ENCODE measurements around the gene CALN1.
"Not testable (repeated sequence)": the region's sequence is repeated elsewhere in the genome, so short reads cannot be mapped to it uniquely, and the experiment has no call there.

The CALN1 gene

DNA sequence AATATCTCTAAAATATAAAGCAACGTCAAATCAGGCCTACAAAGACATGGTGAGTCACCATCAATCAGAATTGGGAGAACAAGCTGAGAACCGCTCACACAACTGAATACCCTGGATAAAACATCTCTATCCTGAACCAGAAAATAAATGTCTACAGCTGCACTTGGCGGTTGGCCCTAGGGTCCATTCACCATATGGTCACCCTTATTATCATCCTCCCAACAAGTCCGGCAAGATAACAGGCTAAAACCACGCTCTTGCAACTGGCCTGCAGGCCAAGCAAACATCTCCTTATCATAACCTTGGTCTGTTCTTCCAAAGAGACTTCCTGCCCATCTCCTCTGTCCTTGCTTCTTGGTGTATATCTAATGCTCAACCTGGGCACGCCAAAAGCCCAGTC lies 310.7 kb downstream of the CALN1 start:
- DNase-seq (ENCODE audit: low read depth in 2 of 2, low spot score in 1 of 2): no peak

DNA sequence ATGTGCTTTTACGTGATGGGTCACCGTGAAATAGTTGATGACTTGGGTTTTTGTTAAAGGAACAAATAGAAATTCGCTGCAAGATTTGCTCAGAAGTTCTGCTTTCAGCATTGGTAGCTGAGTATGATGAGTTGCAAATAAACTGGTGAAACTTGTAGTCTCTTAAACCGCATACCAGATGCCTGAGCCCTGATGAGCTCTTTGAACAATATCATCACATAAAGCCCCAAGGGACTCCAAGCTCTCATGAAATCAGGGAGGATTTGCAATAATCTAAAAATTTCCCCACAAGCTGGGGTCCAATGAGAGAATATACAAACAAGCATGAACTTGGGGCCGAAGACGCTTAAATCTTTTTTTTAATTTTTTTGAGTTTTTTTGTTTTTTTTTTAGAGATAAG lies 312.4 kb downstream of the CALN1 start:
- no peak for DNase-seq (ENCODE audit: low read depth in 2 of 2, low spot score in 1 of 2)

DNA sequence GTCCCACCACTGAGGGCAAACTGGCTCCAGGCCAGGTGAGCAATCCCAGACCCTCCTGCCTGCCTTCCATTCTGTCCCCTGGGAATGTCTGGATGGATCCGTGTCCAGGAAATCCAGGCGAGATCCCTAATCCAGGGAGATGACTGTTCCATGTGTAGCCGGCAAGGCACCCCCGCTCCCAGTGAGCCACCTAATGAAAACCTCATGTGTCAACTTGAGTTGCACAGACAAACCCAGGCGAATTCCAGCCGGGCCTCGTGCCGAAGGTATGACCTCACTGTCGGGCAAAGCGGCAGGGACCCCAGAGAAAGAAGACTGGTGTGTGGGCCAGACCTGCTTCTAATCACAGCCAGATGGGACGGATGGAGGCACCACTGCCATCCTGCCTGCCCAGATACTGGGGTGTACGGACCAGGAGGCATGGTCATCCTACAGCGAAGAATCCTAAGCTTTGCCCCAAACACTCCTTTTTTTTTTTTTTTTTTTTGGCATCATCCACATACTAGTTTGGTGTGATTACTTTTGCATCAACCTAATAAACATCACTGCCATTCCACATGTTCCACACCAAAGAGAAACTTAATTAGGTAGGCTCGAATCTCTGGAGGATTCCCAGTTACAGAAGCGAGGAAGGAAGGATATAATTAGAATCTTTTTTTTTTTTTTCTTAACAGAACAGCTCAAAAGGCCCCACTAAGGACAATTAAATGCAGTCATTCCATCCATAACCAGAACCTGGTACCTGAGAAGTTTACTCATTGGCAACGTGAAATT lies 313.1 kb downstream of the CALN1 start:
- DNase-seq (ENCODE audit: low read depth in 2 of 2, low spot score in 1 of 2): no peak

DNA sequence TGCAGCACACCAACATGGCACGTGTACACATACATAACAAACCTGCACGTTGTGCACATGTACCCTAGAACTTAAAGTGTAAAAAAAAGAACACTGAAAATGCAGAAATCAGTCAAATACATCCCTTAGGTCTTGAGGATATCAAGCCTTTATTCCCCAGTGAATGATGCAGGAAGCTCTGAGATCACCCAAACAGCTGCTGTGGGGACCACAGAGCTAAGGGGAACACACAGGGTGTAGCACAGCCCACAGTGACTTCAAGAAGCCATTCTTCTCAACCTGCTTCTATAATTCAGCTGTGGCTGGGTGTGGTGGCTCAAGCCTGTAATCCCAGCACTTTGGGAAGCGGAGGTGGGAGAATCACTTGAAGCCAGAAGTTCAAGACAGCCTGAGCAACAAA lies 314.9 kb downstream of the CALN1 start:
- no peak for DNase-seq (ENCODE audit: low read depth in 2 of 2, low spot score in 1 of 2)

DNA sequence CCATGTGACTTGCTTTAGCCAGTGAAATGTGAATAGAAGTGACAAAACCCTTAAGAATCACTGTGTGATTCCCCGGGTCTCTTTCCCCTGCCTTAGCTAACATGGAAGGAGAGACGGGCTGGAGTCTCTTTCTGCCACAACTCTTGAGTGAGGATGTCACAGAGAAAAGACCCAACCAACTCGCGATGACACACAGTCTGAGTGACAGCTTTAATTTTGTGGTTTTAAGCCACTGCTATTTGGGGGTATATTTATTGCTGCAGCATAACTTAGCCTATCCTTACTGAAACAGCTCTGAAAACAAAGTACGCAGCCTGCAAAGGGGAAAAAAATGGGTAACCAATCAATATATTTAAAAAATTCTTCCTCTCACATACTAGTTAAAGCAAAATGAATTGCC lies 319.4 kb downstream of the CALN1 start:
- DNase-seq (ENCODE audit: low read depth in 2 of 2, low spot score in 1 of 2): no peak

DNA sequence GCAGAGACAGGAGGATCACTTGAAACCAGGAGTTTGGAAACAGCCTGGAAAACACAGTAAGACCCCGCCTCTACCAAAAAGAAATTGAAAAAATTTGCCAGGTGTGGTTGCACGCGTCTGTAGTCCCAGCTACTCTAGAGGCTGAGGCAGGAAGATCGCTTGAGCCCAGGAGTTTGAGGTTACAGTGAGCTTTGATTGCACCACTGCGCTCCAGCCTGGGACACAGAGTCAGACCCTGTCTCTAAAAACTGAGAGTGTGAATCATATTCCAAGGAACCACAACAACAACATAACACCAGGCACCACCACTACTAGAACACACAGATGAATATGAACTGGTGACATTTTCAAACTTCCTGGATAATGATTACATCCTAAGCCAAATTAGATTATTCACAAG lies 324.2 kb downstream of the CALN1 start:
- no peak for DNase-seq (ENCODE audit: low read depth in 2 of 2, low spot score in 1 of 2)

DNA sequence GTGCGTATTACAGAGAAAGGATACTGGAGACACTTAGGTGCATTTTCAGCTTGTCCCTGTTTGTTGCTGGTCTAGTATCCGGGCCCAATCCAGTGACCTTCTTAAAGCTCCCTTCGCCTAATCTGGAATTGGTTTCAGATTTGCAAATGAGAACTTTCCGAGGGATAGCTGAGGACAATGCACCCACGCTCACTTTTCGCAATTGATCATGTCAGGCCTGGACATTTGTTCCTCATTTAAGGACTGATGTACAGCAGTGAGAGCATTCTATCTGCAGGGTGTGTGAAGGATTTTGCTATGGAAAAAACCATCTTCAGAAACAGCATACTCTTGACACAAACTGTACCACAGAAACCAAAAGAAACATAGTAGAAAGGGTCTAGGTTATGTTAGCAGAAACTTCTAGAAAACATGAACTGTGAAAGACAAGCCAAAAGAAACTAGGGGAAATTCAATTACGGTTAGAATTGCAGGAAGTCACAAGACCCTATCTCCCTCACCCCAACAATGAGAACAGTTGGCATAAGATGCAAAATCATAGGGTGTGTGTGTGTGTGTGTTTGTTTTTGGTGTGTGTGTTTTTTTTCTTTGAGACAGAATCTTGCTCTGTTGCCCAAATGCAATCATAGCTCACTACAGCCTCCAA lies 331.1 kb downstream of the CALN1 start:
- DNase-seq (ENCODE audit: low read depth in 2 of 2, low spot score in 1 of 2): no peak

DNA sequence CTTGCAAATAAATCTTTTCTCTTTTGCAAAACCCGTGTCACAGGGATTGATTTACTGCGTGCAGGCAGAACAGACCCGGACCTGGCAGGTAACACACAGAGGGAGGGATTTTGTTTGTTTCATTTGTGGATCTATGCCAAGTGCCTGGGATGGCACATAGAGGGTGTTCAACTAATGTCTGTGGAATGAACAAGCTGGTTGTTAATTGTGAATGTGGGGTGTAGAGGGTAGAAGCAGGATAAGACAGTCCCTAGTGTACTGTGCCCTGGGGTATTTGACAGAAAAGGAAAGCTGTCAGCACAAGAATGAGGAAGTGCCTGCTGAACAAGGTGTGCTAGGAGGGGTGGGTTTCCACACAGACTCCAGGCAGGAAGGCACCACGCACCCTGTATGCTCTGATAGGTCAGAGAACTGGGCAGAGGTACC lies 331.8 kb downstream of the CALN1 start:
- no peak for DNase-seq (ENCODE audit: low read depth in 2 of 2, low spot score in 1 of 2)

DNA sequence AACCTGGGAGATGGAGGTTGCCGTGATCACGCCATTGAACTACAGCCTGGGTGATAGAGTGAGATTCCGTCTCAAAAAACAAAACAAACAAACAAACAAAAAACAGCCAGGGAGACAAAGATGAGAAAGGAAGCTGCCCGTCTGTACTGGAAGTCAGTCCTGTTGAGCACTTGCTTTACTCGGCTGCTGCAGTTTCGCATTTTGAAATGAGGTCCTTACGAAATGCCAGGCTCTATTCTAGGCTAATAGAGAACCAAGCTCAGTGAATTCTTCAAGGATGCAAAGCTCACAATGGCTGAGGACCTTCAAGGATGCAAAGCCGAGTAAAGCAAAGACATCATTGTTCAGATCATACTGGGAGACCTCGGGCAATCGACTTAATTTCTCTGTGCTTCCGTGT lies 333.3 kb downstream of the CALN1 start:
- no peak for DNase-seq (ENCODE audit: low read depth in 2 of 2, low spot score in 1 of 2)

DNA sequence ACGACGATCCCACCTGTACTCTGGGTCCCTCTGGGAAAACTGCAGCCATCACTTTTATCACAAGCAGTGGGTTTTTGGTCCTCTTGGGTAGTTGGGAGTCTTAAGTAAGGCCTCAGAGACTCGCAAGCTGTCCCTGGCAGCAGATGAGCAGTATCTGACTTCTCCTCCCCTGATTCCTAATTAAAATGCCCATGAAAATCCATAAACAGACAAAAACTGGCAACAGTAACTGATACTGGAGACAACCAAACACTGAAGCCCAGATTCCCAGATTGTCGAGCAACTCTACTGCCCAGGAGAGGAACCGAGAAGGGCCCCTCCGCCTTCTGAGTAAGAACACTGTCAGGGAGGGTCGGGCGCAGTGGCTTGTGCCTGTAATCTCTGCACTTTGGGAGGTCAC lies 333.8 kb downstream of the CALN1 start:
- DNase-seq (ENCODE audit: low read depth in 2 of 2, low spot score in 1 of 2): no peak

DNA sequence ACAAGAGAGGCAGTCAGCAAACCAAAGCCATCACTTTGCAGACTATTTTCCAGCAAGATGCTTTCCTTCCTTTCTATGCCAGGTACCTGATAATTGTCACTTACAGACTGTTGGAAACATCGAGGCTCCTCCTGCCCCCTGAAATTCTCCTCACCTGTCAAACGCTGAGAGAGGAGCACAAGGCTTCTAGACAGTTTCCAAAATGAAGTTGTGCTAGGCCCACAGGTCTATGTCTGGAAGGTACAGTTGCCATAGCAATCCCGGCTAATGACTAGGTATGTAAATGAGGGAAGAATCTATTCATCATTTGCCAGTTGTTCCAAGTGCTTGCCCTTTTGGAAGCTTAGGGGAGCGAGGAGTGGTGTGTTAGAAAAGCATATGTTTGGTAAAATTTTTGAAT lies 334.4 kb downstream of the CALN1 start:
- no peak for DNase-seq (ENCODE audit: low read depth in 2 of 2, low spot score in 1 of 2)

DNA sequence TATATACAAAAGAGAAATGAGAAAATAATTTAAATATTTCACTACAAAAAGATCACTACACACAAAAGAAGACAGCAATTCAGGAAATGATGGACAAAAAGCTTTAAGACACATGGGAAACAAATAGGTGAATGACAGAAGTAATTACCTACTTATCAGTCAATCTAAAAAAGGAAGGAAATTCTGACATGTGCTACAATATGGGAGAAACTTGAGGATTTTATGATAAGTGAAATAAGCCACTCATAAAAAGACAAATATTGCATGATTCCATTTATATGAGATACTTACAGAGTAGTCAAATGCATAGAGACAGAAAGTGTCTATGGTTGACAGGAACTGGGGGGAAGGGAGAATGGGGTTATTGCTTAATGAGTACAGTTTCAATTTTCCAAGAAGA lies 339.2 kb downstream of the CALN1 start:
- no peak for DNase-seq (ENCODE audit: low read depth in 2 of 2, low spot score in 1 of 2)

DNA sequence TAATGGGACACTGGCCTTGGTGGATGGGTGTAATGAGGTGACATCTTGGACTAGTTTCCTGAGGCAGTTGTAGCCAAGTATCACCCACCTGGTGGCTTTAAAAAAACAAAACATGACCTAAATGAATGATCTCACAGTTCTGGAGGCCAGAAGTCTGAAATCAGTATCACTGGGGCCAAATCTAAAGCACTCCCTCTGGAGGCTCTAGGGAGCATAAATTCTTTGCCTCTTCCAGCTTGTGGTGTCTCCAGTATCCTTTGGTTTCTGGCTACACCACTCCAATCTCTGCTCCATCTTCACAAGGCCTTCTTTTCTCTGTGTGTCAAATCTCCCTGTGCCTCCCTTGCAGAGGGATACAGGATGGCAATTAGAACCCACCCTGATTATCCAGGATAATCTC lies 342.9 kb downstream of the CALN1 start:
- no peak for DNase-seq (ENCODE audit: low read depth in 2 of 2, low spot score in 1 of 2)

DNA sequence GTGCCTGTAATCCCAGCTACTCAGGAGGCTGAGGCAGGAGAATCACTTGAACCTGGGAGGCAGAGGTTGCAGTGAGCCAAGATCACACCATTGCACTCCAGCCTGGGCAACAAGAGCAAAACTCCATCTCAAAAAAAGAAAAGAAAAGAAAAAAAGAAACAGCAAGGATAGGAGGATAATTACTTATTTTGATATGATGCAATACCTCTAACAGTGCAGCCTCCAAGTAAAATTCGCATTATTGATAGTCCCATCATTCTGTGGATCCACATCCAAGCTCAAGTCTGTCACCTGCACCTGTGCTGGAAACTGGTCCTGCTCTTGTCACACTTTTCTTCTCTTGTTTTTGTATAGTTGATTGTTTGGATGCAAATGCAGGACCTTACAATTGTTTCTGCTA lies 346.4 kb downstream of the CALN1 start:
- not testable (repeated sequence) for DNase-seq (ENCODE audit: low read depth in 2 of 2, low spot score in 1 of 2)

DNA sequence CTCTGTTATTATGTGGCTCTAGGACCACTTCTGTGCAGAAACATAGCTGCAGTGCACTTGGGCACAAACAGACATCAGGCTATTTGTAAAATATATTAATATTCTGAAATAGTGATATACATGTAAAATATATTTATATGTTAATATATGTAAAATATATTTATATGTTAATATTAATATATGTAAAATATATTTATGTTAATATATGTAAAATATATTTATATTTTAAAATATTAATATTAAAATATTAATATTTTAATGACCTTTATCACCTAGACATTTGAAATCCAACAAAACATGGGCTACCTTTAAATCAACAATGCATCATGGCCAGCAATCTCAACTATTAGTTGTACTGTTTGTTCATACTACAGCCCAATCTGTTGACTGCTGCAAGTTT lies 347.2 kb downstream of the CALN1 start:
- DNase-seq (ENCODE audit: low read depth in 2 of 2, low spot score in 1 of 2): no peak

DNA sequence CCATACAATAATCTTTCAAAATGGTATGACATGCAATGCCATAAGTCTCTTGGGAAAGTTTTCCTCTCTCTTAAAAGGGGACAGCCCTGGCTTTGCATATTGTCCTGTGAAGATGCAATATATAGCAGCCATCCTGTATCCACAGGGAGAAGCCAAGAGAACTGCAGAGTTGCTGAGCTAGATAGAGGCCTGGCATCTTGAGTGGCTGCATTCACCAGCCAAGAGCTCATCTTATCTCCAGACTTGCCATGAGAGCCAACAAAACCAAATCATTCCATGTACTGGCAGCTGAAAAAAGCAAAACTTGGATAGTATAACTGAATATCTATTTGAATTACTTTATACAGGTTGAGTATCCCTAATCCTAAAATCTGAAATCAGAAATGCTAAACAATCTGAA lies 348.8 kb downstream of the CALN1 start:
- no peak for DNase-seq (ENCODE audit: low read depth in 2 of 2, low spot score in 1 of 2)

DNA sequence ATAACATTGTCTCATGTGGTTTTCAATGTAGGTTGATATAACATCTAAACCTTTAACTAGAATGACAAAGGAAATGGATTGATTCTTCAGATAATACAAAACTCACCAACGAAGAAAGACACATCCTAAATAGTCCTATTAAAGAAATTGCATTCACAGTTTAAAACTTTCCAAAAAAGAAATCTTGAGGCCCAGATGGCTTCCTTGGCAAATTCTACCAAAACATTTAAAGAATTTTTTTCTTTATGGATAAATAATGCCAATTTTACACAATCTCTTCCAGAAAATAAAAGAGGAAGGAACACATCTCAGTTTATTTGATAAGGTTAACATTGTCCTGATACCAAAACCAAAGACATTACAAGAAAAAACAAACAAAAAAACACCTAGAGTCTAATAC lies 349.5 kb downstream of the CALN1 start:
- DNase-seq (ENCODE audit: low read depth in 2 of 2, low spot score in 1 of 2): no peak

DNA sequence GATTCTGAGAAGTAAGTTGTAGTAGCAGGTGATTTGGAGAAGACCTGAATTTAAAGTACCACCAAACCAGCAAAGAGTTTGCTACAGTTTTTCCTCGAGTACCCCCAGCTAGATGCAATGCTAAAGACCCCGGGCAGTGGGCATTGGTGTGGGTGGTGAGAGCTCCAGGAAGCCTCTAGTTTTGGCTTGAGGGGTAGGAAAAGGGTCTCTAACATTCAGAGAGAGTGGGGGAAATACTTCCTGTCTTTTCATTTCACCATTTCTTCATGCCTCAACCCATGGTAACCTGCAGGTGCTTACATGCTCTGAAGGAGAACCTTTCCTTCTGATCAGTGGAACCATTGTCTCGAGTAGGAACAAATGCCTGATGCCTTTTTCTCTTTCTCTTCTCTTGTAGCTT lies 352.2 kb downstream of the CALN1 start:
- no peak for DNase-seq (ENCODE audit: low read depth in 2 of 2, low spot score in 1 of 2)

DNA sequence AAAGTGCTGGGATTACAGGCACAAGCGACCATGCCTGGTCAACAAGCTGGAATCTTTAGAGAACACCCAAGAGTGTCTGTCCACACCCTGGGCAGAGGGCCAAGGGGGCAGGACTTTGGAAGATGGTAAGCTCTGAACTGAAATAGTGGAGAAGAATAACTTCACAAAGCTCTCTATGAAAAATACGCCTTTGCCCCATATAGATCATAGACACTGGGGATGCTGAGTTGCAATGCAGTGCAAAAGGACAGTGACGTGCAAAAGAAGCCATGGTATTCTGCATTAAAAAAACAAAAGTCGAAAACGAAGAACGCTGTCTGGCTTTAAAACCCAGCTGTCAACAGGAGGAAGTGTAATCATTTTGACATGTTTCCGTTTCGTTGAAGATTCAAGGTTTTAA lies 353.6 kb downstream of the CALN1 start:
- no peak for DNase-seq (ENCODE audit: low read depth in 2 of 2, low spot score in 1 of 2)

DNA sequence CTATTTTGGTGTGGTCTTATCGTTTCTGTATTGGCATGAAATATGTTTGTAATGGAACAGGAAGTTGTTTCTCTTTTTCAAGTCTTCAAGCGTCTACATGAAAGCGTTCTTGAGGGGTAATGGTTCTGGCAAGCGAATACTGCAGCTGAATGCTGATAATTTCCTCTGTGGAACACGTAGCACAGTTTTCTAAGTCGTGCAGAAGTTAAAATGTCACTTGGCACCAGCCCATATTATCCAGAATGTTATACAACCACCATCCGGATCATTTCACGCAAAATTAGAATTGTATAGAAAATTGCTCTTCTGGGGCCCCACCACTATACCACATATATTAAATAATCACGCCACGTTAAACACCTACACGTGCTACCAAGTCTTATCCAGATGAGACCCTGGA lies 354.3 kb downstream of the CALN1 start:
- no peak for DNase-seq (ENCODE audit: low read depth in 2 of 2, low spot score in 1 of 2)

DNA sequence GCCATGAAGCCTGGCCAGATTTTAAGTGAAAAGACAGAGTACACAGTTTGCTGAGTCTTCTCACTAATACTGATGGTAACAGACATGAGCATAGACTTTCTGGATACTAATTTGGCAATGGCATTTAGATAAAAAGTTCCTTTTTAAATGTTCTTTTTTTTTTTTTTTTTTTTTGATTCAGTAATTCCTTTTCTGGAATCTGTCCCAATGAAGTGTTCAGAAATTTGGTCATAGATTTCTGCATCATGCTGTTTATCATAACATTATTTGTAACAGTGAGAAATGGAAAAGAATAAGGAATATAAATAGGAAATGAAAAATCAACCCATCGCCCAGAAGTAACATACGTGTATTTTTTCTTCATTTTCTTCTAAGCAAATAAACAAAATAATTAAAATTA lies 354.9 kb downstream of the CALN1 start:
- DNase-seq (ENCODE audit: low read depth in 2 of 2, low spot score in 1 of 2): no peak

DNA sequence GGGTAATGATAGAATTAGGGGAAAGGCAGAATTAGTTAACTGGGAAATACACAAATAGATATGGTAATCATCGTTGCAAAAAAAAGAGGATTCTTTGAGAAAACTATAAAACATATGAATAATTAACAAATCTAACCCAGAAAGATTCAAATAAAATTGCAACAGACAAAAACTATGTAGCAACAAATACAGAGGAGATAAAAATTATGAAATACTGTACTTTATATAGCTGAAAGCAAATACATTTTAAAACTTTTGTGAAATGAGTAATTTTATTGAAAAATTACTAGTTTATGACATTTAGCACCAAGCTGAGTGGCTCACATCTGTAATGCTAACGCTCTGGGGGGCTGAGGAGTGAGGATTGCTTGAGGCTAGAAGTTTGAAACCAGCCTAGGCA lies 356.7 kb downstream of the CALN1 start:
- no peak for DNase-seq (ENCODE audit: low read depth in 2 of 2, low spot score in 1 of 2)

DNA sequence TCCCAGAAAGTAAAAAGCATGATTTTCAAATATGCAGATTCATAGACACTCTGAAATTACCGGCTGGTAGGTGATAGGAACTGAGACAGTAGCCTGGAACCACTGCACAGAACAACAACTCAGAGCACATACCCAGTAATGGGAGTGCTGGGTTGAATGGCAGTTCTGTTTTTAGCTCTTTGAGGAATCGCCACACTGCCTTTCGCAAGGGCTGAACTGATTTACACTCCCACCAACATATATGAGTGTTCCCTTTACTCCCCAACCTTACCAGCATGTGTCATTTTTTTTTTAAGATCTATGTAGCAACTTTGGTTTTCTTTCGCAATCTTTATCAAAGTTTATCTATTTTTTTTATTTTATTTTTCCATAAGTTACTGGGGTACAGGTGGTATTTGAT lies 358.8 kb downstream of the CALN1 start:
- DNase-seq (ENCODE audit: low read depth in 2 of 2, low spot score in 1 of 2): no peak

Measured in stimulated activated CD8-positive, alpha-beta memory T cell treated with anti-CD3 and anti-CD28 coated beads, Interleukin-4, amount 100 ng/mL, for 4 hours (primary cell).